ENCODE measurements around the gene IFITM2. TPM values are rescaled to one million over a fixed set of nuclear protein-coding genes. Genes with fewer than 3 reads are reported as not detected.

Gene IFITM2
- total and polyA plus RNA-seq, 2 of the 4 experiments (the other 2 are of a cell fraction), result 31.2 to 564 TPM

DNA sequence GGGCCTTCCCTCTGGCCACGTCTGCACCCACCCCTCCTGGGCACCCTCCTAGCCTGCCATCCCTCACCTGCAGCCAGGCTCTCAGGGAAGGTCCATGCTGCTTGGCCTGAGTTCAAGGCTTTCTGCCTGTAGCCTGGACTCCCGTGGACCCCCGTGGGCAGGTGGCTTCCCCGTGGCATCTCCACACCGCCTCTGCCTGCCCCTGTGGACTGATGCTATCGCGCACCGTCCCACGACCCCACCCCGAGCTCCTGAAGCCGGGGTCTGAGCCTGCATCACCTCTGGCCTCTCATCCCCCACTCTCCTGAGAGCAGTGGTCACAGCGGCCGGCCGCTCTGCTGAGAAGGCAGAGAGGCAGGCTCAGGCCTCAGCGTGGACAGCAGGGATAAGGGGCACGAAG lies 12.8 kb upstream of the IFITM2 start:
- H3K14ac ChIP-seq (replicated peaks; ENCODE audit: low read depth, low read length), result no peak overlapping the region
- no peak overlapping the region for H3K56ac ChIP-seq (ENCODE audit: extremely low read depth, insufficient read depth, low read length)
- H2AK5ac ChIP-seq (ENCODE audit: low read depth, low read length), result no peak overlapping the region
- no peak overlapping the region for H4K91ac ChIP-seq (ENCODE audit: insufficient read depth, low read depth, low read length)
- H2AK9ac ChIP-seq (replicated peaks; ENCODE audit: low read depth, low read length, poor library complexity), result no peak overlapping the region
- no peak overlapping the region for H2BK15ac ChIP-seq (ENCODE audit: low read depth, low read length)
- H2BK20ac ChIP-seq (ENCODE audit: low read depth, low read length), result no peak overlapping the region
- dilution Hi-C loops (cut with HindIII; ENCODE audit: low sequenced_read_pairs, unreplicated experiment) (no loop called here), intact Hi-C loops (cut with micrococcal nuclease) (no loop called here), in situ Hi-C loops (cut with MboI; ENCODE audit: low sequenced_read_pairs) (no loop called here)
- no peak overlapping the region for H3K27ac ChIP-seq (ENCODE audit: insufficient read depth, low read length)
- DNase-seq (no peak), ATAC-seq (ENCODE audit: low read depth) (no peak)
- BruUV-seq (replicated peaks), result no TSS peak
- H3K79me1 ChIP-seq (ENCODE audit: low read depth in 1 of 2, low read length in 2 of 2), result peaks cover 0 to 2% of the 10 kb centered on the region in 2 experiments; a peak in 3 of 4 replicates
- no peak overlapping the region for H3K18ac ChIP-seq (ENCODE audit: low read depth, low read length)
- H3K23ac ChIP-seq (ENCODE audit: low read depth, low read length), result no peak overlapping the region
- no peaks in the 10 kb centered on the region for H3K9me3 ChIP-seq (ENCODE audit: control insufficient read depth, insufficient read depth, low read length)
- ChIA-PET POLR2A (ENCODE audit: unreplicated experiment) (no interaction called here), CTCF (no interaction called here)
- no peak overlapping the region for H3K4me2 ChIP-seq (ENCODE audit: low read depth, low read length)
- H3K9ac ChIP-seq (ENCODE audit: low read depth, low read length), result no peak overlapping the region
- no peak overlapping the region for H4K5ac ChIP-seq (ENCODE audit: low read depth, low read length)
- H3K36me3 ChIP-seq (ENCODE audit: control insufficient read depth, insufficient read depth, low read length), result peaks cover 19% of the 10 kb centered on the region
- no peak overlapping the region for H3K4me3 ChIP-seq (ENCODE audit: insufficient read depth, low read depth, low read length)
- no peak overlapping the region for H2AFZ ChIP-seq (replicated peaks; ENCODE audit: low read length, poor library complexity)
- no peaks in the 10 kb centered on the region for H4K20me1 ChIP-seq (ENCODE audit: insufficient read depth, low read length)
- H3K4me1 ChIP-seq (ENCODE audit: control insufficient read depth, insufficient read depth, low read length), result peaks cover under 1% of the 10 kb centered on the region; the same call in 1 of the 2 replicates
- H3K9me1 ChIP-seq (ENCODE audit: insufficient read depth, low read length), result no peaks in the 10 kb centered on the region
- TF ChIP-seq CEBPB (IDR thresholded peaks at IDR 0.05; ENCODE audit: low read depth, low read length) (no peak), RCOR1 (IDR thresholded peaks at IDR 0.05; ENCODE audit: insufficient replicate concordance, low read length) (no peak), SMC3 (IDR thresholded peaks at IDR 0.05; ENCODE audit: low read depth, low read length) (no peak), MAFK (IDR thresholded peaks at IDR 0.05; ENCODE audit: low read depth, low read length) (no peak), MAZ (IDR thresholded peaks at IDR 0.05; ENCODE audit: borderline replicate concordance, low read depth, low read length) (no peak), POLR2A (IDR thresholded peaks at IDR 0.05; ENCODE audit: low read depth, low read length) (no peak), CTCF (conservative IDR thresholded peaks at IDR 0.05; ENCODE audit: low read depth, low read length) (no peak), RFX5 (IDR thresholded peaks at IDR 0.05; ENCODE audit: low read depth, low read length) (no peak)
- TF ChIP-seq, protein P1, sequence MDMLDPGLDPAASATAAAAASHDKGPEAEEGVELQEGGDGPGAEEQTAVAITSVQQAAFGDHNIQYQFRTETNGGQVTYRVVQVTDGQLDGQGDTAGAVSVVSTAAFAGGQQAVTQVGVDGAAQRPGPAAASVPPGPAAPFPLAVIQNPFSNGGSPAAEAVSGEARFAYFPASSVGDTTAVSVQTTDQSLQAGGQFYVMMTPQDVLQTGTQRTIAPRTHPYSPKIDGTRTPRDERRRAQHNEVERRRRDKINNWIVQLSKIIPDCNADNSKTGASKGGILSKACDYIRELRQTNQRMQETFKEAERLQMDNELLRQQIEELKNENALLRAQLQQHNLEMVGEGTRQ (IDR thresholded peaks at IDR 0.05; ENCODE audit: low read depth, low read length), result no peak
- no peak overlapping the region for H2BK120ac ChIP-seq (ENCODE audit: low read depth, low read length)
- no peak overlapping the region for H4K8ac ChIP-seq (ENCODE audit: low read depth in 2 of 2, low read length in 2 of 2)
- H3K4ac ChIP-seq (ENCODE audit: low read depth, low read length), result no peak overlapping the region
- no peak overlapping the region for H2BK5ac ChIP-seq (ENCODE audit: low read depth, low read length, poor library complexity, severe bottlenecking)
- no peaks in the 10 kb centered on the region; the same call in 1 of the 2 replicates for H3K27me3 ChIP-seq (ENCODE audit: control insufficient read depth, insufficient read depth, low read length)
- WGBS, 2 experiments (ENCODE audit: extremely low coverage in 2 of 2, insufficient read length in 1 of 2), result 90% methylated on average over 10 of the region's 16 CpGs; no CpG with 5 or more reads in 1 of the 2 experiments

Measured in IMR-90 (cell line).